ENCODE data around the gene APEX1.
A peak's percentile ranks its signal among the peaks of the same experiment; 100 is the strongest.

The APEX1 gene

GRCh38 chr14:20492486-20492885, 37.5 kb downstream of the APEX1 start:
- TF ChIP-seq ZFX (IDR thresholded peaks at IDR 0.05) (no peak), CTCF (conservative IDR thresholded peaks at IDR 0.05) (no peak)
- no peak overlapping the region for H3K27ac ChIP-seq

GRCh38 chr14:20493634-20494033, 38.6 kb downstream of the APEX1 start:
- TF ChIP-seq CTCF (conservative IDR thresholded peaks at IDR 0.05), result no peak
- peak overlapping the region; percentile 23; the same call in 1 of the 2 replicates for H3K27ac ChIP-seq

GRCh38 chr14:20494935-20495766, 40.1 kb downstream of the APEX1 start:
- TF ChIP-seq ZFX (IDR thresholded peaks at IDR 0.05) (no peak), CTCF (conservative IDR thresholded peaks at IDR 0.05) (no peak)

GRCh38 chr14:20498622-20499021, 43.6 kb downstream of the APEX1 start:
- TF ChIP-seq CTCF (conservative IDR thresholded peaks at IDR 0.05) (no peak), ZFX (IDR thresholded peaks at IDR 0.05) (no peak)
- no peak overlapping the region for H3K27ac ChIP-seq

More at GRCh38 chr14:20494935-20495766, 40.1 kb downstream of the APEX1 start:
- peak overlapping the region; percentile 39 for H3K27ac ChIP-seq

- TF ChIP-seq ZFX (IDR thresholded peaks at IDR 0.05) (no peak), CTCF (conservative IDR thresholded peaks at IDR 0.05) (no peak)
- H3K27ac ChIP-seq, result no peak overlapping the region
Measured at GRCh38 chr14:20499108-20499507, 44.1 kb downstream of the APEX1 start.

- H3K27ac ChIP-seq, result no peak overlapping the region
- no peak for TF ChIP-seq CTCF (conservative IDR thresholded peaks at IDR 0.05)
- TF ChIP-seq ZFX (IDR thresholded peaks at IDR 0.05), result no peak
Measured at GRCh38 chr14:20499881-20500280, 44.9 kb downstream of the APEX1 start.

GRCh38 chr14:20501346-20501745, 46.3 kb downstream of the APEX1 start:
- no peak overlapping the region for H3K27ac ChIP-seq
- TF ChIP-seq ZFX (IDR thresholded peaks at IDR 0.05), result no peak
- TF ChIP-seq CTCF (conservative IDR thresholded peaks at IDR 0.05), result no peak

Measured in C4-2B (cell line).